ENCODE data around the gene FRAS1.

Gene FRAS1

GRCh38 chr4:78337244-78338020, 280.3 kb downstream of the FRAS1 start:
- DNase-seq, result no peak

- no peak for DNase-seq
Measured at GRCh38 chr4:78342125-78342524, 285.0 kb downstream of the FRAS1 start.

GRCh38 chr4:78343682-78344081, 286.6 kb downstream of the FRAS1 start:
- no peak for DNase-seq

GRCh38 chr4:78345237-78345636, 288.1 kb downstream of the FRAS1 start:
- DNase-seq, result no peak

DNA sequence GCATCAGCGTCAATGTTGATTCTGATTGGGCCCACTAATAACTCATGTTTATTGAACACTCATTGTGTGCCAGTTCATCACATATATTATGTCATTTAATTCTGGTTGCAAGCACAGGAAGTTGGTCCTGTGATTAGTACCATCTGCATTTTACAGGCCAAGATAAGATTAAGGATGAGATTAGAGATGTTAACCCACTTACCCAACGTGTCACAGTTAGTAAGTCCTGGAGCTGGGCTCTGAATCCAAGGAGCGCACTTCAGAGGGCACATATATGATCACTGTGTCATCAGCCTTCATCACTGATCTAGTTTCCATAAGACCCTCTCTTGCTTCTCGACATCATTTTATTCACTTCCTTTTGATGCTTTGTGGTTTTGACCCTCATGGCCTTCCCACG, 289.1 kb downstream of the FRAS1 start:
- DNase-seq, result no peak

DNA sequence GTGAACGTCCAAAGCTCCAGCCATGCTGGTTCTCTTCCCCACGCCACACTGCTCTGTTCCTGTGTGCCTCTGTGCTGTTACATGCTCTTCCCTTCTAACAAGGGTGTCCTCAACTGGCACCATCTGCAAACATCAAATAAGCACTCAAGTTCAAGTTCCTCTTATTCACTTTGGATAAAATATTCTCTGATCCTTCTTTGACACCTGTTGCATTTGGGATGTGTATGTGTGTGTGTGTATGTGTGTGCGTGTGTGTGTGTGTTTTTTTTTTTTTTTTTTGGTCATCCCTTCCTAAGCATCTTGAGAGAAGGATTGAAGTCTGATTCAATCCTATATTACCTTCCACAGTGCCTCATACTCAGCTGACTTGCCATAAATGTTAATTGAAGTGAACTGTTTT, 290.4 kb downstream of the FRAS1 start:
- no peak for DNase-seq

DNA sequence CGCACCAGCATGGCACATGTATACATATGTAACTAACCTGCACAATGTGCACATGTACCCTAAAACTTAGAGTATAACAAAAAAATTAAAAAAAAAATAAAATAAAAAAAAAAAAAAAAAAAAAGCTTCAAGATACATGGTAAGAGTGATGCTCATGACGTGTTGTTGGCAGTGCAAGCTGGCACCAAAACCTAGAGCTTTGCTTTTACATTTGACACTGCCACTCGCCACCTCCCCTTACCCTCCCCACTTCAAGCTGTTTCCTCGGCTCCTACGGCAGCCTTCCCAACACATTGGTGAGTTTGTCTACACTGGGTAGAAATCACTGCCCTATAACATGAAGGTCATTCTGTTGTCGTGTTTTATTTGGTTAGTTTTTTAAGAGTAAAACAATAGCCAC, 296.8 kb downstream of the FRAS1 start:
- DNase-seq, result no peak

GRCh38 chr4:78354782-78355181, 297.7 kb downstream of the FRAS1 start:
- no peak for DNase-seq

DNA sequence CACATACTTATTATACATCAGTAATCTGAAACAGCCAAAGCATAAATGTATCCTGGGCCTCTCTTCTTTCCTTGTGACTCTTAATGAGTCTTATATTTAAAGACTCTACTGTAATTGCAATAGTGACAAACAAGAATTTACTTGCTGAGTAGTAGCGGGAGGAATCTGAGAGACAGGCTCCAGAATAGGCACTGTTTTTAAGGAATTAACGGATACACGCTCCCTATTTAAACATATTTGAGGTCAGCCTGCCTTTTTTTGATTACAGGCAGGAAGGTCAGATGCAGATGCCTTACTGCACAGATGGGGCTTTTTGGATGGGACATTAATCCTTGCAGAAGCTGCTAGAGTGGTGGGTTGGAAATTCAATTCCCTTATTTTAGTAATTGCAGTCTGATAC, 298.2 kb downstream of the FRAS1 start:
- no peak for DNase-seq

DNA sequence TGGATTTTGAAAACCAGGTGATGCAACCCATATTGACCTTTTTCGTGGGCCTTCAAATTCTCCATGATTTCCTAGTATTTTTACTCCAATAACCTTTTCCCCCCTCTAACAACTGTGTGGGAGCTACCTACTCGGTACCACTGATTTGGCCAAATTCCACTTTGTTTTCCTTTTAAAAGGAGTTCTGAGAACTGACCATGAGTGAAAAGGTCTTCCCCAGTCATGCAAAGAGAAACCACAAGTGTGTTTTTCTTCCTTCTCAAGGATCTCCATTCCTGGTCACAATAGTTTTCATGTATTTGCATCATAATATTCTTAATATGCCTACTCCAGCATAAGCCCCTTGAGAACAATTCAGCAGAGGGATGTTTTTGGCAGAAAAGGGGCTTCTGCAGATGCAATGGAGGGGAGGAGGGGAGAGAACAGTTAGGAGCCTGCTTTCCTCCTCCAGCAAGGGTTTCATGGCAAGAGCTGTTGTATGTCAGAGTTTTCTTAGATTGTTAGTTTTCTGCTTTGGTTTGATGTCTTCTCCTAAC, 299.2 kb downstream of the FRAS1 start:
- no peak for DNase-seq

DNA sequence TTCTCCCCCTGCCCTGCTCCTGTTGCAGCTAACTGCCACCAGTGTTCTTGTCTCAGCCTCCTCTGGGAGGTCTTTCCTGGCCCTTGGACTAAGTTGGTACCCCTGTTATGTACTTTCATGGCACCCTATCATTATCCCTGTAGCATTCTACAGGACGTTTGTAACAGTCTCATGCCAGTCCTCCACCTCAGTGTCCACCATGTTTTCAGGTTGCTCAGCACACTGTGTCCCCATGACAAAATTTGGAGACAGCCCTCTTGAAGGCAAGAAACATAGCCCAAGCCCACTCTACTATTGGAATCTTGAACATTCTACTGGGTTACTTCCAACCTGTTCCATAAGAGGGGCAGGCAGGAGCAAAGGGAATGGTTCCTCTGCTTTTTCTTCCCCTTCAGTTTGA, 300.0 kb downstream of the FRAS1 start:
- no peak for DNase-seq

DNA sequence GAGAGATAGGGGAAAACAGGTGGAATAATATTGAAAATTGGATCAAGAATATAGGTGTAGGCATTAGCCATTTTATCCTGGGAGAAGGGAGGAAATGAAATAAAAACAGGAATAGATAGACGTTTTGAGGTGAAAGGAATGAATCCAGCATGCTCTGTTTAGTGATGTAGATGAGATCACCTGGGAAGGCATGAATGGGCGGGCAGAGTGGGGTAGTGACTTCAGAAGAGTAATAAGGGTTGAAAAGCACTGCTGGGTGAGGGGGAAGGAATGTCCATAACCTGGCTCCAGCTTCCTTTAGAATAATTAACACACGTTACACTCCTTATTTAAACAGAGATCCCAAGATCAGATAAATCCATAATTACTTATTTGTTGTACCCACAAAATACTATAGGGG, 303.3 kb downstream of the FRAS1 start:
- no peak for DNase-seq

- no peak for DNase-seq
Measured at GRCh38 chr4:78361621-78362120, 304.5 kb downstream of the FRAS1 start.

- DNase-seq, result no peak
Measured at GRCh38 chr4:78362310-78362709, 305.2 kb downstream of the FRAS1 start.

DNA sequence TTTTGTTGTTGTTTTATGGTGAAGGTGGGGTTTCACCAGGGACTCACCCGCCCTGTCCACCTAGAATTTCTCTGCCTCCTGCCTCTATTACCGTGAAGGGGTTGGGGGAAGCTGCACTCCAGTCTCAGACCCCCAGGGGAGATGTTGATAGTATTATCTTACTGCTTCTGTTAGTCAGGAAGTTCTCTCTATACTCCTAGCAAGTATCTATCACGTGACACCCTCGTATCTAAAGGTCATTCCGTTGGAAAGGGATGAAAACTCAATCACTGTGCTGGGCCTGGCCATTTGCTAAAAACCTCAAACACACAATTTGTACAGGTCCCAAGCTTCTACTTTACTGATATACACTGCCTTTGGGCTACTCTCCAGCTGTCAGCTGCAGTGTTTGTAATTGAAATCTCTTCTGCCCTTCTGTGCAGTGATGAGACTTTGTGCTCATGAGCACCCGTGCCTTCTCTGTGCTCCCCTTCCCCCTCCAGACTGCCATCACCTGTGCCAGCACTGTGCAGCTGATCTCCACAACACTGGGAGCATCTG, 306.0 kb downstream of the FRAS1 start:
- DNase-seq, result no peak

GRCh38 chr4:78369679-78370078, 312.6 kb downstream of the FRAS1 start:
- DNase-seq, result no peak

- DNase-seq, result no peak
Measured at GRCh38 chr4:78370631-78371372, 313.7 kb downstream of the FRAS1 start.

DNA sequence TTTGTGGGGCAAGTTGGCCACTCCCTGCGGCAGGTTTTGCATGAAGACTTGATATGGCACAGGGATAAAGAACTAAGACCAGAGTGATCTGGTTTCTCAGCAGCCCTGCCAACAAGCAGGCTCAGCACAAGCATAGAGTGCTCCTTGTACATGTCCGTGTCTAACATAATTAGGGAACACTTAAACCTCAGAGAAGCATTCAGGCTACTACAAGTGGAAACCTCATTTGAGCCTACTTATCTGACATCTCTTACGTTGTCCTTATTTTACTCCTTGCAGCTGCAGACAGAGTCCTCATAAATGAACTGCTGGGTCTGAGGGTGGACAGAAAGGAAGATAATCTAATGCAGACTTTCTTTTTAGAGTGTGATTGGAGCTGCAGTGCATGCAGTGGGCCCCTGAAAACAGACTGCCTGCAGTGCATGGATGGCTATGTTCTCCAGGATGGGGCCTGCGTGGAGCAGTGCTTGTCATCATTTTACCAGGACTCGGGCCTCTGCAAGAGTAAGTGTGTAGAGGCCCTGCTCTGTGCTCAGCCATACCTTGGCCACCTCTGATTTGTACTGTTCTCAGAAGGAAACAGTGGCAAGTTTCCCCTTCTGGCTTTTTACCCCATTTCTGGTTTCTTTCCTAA, 315.3 kb downstream of the FRAS1 start:
- no peak for DNase-seq

DNA sequence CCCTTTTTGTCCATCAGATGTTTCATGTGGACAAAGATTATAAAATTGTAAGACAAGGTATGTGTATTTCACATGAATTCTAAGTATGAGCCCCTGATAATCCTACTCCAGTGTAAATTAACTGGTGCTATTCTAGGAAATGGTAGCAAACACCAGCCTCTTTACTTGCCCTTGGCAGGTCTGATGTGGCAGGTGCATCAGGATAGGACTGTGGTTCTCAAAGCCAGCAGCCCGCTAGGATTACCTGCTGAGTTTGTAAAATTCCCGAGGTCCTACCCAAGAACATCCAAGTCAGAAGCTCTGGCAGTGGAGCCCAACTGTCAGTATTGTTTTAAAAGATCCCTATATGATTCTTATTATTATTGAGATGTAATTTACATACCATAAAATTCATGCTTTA, 320.4 kb downstream of the FRAS1 start:
- no peak for DNase-seq

- no peak for DNase-seq
Measured at GRCh38 chr4:78379040-78379439, 321.9 kb downstream of the FRAS1 start.

GRCh38 chr4:78379991-78380729, 323.0 kb downstream of the FRAS1 start:
- no peak for DNase-seq

DNA sequence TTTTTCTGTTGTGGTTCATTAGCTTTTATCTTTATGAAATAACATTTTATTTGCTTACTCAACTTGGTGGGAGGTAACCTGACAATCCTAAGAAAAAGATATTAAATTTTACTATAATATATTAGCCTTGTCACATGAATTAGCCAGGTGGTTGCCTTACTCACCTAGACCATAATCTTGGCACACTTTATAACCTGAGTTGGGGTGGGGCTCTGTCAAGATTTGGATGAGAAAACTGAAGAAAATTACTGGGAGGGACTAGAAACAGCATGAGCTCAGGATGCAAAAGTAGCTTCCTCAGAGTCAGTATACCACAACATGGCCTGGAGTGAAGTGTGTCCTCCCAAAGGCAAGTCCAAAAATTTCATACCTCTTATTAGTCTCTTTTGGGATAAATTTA, 329.6 kb downstream of the FRAS1 start:
- no peak for DNase-seq

GRCh38 chr4:78395642-78396041, 338.5 kb downstream of the FRAS1 start:
- DNase-seq, result no peak
